Body of pancreas (tissue), 4 donors: ENCODE measurements around the gene ZFP36L2.

ENCODE experiments used
- POLR2A ChIP-seq, 3 donors: fragments of 450-650 bp; IDR thresholded peaks; one replicate each; pipeline ENCODE4 v1.6.1; 2016; ENCODE audit warnings: antibody characterized with exemption in 3 of 3, mild to moderate bottlenecking in 2 of 3
- TF ChIP-seq, protein P1 (sequence below), 7 experiments: fragments of 450-650 bp in 4 of 7; fragments of 200-600 bp in 3 of 7; sonication (generic) in 3 of 7; IDR thresholded peaks; one replicate each; pipeline ENCODE4 v1.5.1; 2016 to 2019; ENCODE audit warnings: antibody characterized with exemption in 7 of 7

DNA sequence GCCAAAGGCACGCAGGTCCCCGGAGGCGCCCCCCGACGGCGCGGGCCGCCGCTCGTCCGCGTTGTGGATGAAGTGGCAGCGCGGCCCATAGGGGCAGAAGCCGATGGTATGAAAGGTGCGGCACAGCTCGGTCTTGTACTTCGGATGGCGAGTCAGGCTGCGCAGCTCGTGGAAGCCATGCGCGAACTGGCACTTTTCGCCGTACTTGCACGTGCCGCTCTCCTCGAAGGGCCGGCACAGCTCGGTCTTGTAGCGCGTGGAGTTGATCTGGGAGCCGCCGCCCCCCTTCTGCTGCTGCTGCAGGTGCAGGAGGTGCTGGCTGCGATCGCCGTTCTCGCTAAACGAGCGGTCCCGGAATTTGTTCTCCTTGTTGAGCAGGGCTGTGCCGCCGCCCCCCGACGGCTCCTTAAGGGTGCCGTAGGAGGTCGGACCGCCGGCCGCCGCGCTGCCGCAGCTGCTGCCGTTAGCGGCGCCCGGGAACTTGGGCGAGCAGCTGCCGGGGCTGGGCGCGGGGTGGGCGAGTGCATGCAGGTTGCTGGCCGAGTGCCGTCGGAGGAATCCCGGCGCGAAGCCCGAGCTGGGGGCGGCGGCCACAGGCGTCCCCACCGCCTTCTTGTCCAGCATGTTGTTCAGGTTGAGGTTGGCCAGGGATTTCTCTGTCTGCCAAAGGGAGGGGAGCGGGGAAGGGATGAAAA lies 1.2 kb downstream of the ZFP36L2 start:
- no peak for TF ChIP-seq POLR2A (IDR thresholded peaks at IDR 0.05)
- TF ChIP-seq, protein P1, sequence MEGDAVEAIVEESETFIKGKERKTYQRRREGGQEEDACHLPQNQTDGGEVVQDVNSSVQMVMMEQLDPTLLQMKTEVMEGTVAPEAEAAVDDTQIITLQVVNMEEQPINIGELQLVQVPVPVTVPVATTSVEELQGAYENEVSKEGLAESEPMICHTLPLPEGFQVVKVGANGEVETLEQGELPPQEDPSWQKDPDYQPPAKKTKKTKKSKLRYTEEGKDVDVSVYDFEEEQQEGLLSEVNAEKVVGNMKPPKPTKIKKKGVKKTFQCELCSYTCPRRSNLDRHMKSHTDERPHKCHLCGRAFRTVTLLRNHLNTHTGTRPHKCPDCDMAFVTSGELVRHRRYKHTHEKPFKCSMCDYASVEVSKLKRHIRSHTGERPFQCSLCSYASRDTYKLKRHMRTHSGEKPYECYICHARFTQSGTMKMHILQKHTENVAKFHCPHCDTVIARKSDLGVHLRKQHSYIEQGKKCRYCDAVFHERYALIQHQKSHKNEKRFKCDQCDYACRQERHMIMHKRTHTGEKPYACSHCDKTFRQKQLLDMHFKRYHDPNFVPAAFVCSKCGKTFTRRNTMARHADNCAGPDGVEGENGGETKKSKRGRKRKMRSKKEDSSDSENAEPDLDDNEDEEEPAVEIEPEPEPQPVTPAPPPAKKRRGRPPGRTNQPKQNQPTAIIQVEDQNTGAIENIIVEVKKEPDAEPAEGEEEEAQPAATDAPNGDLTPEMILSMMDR (IDR thresholded peaks at IDR 0.05), result peak in 1 of 7 experiments; percentile 15
